HepG2 (cell line): ENCODE measurements around the gene IL1R1. TPM values are rescaled to one million over a fixed set of nuclear protein-coding genes. Genes with fewer than 3 reads are reported as not detected.
A peak's percentile ranks its signal among the peaks of the same experiment; 100 is the strongest.

Experiments
- CTCF ChIP-seq: sonication (generic); formaldehyde crosslinking; IDR thresholded peaks from 2 replicates; pipeline ENCODE4 v1.5.0; 2020; ENCODE audit warnings: mild to moderate bottlenecking, missing genetic modification reagents, moderate library complexity
- FOXP4 ChIP-seq: sonication (generic); formaldehyde crosslinking; IDR thresholded peaks from 2 replicates; pipeline ENCODE4 v1.4.0; 2020; ENCODE audit warnings: missing genetic modification reagents
- KLF9 ChIP-seq: IDR thresholded peaks from 2 replicates; pipeline ENCODE4 v1.6.1; 2016; ENCODE audit warnings: low read depth
- MEIS2 ChIP-seq: sonication (generic); formaldehyde crosslinking; IDR thresholded peaks from 2 replicates; pipeline ENCODE4 v1.9.0; 2021; ENCODE audit warnings: mild to moderate bottlenecking, missing genetic modification reagents
- NFAT5 ChIP-seq: sonication (generic); formaldehyde crosslinking; IDR thresholded peaks from 2 replicates; pipeline ENCODE4 v1.4.0; 2020; ENCODE audit warnings: missing genetic modification reagents
- NFRKB ChIP-seq: fragments of 450-650 bp; IDR thresholded peaks from 2 replicates; pipeline ENCODE4 v1.6.1; 2017
- polyA plus RNA-seq, 8 experiments: library from polyadenylated mRNA; depleted of rRNA in 3 of 8; stranded (reverse) in 7 of 8; unstranded in 1 of 8; fragments of >200 nt; fragmentation: Illumina TruSeq in 4 of 8; extraction: Trizol in 4 of 8; gene quantifications; 2 replicates each; pipeline versions ENCODE4 v1.2.1 to v1.2.3, GENCODE V29; 2011 to 2016; ENCODE audit warnings: low read depth in 4 of 8, missing spikeins in 1 of 8, mixed read lengths in 1 of 8; ENCODE audit not compliant: insufficient read depth in 1 of 8
- total RNA-seq, 5 experiments: library from RNA; depleted of rRNA; stranded (reverse); fragments of >200 nt; fragmentation: Illumina TruSeq; extraction: Trizol; gene quantifications; 2 replicates each; pipeline ENCODE4 v1.2.3, GENCODE V29; 2016; ENCODE audit warnings: low read depth in 1 of 5
- TF ChIP-seq, protein P1 (sequence below): sonication (generic); formaldehyde crosslinking; IDR thresholded peaks from 2 replicates; pipeline ENCODE4 v1.5.0; 2020; ENCODE audit warnings: missing genetic modification reagents, mild to moderate bottlenecking, borderline replicate concordance
- TF ChIP-seq, protein P2 (sequence below): sonication (generic); formaldehyde crosslinking; IDR thresholded peaks from 2 replicates; pipeline ENCODE4 v1.4.0; 2020; ENCODE audit warnings: missing genetic modification reagents, mild to moderate bottlenecking, borderline replicate concordance
- TF ChIP-seq, protein P3 (sequence below): sonication (generic); formaldehyde crosslinking; IDR thresholded peaks from 2 replicates; pipeline ENCODE4 v1.5.1; 2020; ENCODE audit warnings: mild to moderate bottlenecking, missing genetic modification reagents

IL1R1 gene
- total and polyA plus RNA-seq, 2 of the 13 experiments (the other 11 are each of a cell fraction or from before 2014, with no cell fraction given), result 38.0 to 93.1 TPM

DNA sequence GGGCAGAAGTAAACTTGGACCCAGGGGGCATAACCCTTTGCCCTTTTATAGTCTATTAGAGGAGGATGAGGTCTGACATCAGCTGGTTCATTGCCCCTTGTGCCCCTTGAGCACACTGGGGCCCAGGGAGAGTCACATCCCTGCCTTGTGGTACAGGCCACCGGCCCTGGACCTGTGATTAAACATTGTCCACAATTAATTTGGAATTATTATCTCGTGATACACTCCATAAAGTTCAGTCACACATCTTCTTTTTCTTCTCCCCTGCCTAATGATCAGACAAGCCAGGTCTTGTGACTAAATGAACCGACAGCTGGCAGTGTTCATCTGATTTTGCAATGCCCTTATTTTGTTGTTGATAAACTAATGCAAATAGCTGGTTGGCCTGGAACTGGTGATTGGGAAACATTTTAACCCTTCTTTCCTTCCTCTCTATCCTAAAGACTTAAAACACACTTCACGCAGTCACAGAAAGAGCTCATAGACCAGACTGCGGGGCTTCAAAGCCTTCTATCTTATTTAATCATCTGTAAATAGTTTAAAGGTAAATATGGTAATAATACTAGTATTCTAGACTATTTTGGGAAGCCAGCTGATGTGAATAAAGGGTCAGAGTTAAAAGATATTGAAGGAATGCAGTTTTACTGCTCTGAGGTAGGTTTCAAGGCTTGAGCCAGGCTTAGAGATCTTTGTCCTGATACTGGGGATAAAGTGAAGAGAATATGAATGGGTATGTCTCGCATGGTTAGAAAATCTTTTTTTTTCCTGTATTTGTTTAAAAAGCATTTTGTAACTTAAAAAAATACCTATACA lies 13.4 kb downstream of the IL1R1 start (continued):
- TF ChIP-seq CTCF (CRISPR knock-in tag) (peak; percentile 37; the same call in 1 of the 2 replicates), KLF9 (CRISPR knock-in tag) (no peak), NFRKB (no peak), MEIS2 (CRISPR knock-in tag) (0 out of 2 replicates have a peak, but pooled peaks have one; percentile 41), FOXP4 (CRISPR knock-in tag) (peak; percentile 100), NFAT5 (CRISPR knock-in tag) (no peak)
- TF ChIP-seq, protein P1, sequence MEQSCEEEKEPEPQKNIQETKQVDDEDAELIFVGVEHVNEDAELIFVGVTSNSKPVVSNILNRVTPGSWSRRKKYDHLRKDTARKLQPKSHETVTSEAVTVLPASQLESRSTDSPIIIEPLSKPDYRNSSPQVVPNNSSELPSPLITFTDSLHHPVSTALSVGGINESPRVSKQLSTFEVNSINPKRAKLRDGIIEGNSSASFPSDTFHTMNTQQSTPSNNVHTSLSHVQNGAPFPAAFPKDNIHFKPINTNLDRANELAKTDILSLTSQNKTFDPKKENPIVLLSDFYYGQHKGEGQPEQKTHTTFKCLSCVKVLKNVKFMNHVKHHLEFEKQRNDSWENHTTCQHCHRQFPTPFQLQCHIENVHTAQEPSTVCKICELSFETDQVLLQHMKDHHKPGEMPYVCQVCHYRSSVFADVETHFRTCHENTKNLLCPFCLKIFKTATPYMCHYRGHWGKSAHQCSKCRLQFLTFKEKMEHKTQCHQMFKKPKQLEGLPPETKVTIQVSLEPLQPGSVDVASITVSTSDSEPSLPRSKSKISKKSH (CRISPR knock-in tag), result no peak
- TF ChIP-seq, protein P2, sequence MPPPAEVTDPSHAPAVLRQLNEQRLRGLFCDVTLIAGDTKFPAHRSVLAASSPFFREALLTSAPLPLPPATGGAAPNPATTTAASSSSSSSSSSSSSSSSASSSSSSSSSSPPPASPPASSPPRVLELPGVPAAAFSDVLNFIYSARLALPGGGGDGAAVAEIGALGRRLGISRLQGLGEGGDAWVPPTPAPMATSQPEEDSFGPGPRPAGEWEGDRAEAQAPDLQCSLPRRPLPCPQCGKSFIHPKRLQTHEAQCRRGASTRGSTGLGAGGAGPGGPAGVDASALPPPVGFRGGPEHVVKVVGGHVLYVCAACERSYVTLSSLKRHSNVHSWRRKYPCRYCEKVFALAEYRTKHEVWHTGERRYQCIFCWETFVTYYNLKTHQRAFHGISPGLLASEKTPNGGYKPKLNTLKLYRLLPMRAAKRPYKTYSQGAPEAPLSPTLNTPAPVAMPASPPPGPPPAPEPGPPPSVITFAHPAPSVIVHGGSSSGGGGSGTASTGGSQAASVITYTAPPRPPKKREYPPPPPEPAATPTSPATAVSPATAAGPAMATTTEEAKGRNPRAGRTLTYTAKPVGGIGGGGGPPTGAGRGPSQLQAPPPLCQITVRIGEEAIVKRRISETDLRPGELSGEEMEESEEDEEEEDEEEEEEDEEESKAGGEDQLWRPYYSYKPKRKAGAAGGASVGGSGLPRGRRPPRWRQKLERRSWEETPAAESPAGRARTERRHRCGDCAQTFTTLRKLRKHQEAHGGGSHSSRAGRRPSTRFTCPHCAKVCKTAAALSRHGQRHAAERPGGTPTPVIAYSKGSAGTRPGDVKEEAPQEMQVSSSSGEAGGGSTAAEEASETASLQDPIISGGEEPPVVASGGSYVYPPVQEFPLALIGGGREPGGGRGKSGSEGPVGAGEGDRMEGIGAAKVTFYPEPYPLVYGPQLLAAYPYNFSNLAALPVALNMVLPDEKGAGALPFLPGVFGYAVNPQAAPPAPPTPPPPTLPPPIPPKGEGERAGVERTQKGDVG (CRISPR knock-in tag), result no peak
- TF ChIP-seq, protein P3, sequence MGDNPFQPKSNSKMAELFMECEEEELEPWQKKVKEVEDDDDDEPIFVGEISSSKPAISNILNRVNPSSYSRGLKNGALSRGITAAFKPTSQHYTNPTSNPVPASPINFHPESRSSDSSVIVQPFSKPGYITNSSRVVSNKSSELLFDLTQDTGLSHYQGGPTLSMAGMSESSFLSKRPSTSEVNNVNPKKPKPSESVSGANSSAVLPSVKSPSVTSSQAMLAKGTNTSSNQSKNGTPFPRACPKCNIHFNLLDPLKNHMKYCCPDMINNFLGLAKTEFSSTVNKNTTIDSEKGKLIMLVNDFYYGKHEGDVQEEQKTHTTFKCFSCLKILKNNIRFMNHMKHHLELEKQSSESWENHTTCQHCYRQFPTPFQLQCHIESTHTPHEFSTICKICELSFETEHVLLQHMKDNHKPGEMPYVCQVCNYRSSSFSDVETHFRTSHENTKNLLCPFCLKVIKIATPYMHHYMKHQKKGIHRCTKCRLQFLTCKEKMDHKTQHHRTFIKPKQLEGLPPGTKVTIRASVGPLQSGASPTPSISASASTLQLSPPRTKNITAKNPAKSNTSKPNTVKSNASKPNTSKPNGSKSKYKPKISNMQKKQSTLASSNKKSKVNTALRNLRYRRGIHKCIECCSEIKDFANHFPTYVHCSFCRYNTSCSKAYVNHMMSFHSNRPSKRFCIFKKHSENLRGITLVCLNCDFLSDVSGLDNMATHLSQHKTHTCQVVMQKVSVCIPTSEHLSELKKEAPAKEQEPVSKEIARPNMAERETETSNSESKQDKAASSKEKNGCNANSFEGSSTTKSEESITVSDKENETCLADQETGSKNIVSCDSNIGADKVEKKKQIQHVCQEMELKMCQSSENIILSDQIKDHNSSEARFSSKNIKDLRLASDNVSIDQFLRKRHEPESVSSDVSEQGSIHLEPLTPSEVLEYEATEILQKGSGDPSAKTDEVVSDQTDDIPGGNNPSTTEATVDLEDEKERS, result no peak; the same call in 1 of the 2 replicates
